H1 (cell line): ENCODE results near the gene COL16A1. TPM values are rescaled to one million over a fixed set of nuclear protein-coding genes. Genes with fewer than 3 reads are reported as not detected.

ENCODE experiments used
- BACH1 ChIP-seq: IDR thresholded peaks from 2 replicates; pipeline ENCODE4 v1.6.1; 2012; ENCODE audit warnings: low read length, improper control_type of control experiment
- SIN3A ChIP-seq, 2 experiments: IDR thresholded peaks in 1 of 2; conservative IDR thresholded peaks in 1 of 2; 2 replicates each; pipeline ENCODE4 v1.6.1; 2011 to 2012; ENCODE audit warnings: low read length in 2 of 2, improper control_type of control experiment in 1 of 2, low read depth in 1 of 2, mild to moderate bottlenecking in 1 of 2
- TAF1 ChIP-seq: IDR thresholded peaks from 2 replicates; pipeline ENCODE4 v1.6.1; 2011; ENCODE audit warnings: mild to moderate bottlenecking, low read depth, low read length
- polyA plus RNA-seq, 7 experiments: library from polyadenylated mRNA; depleted of rRNA in 3 of 7; stranded (reverse) in 5 of 7; unstranded in 2 of 7; fragments of >200 nt in 5 of 7; fragments of 200-250 nt in 2 of 7; gene quantifications; 1 replicate in 5 of 7; 2 replicates in 1 of 7; 4 replicates in 1 of 7; pipeline versions ENCODE4 v1.2.1 to v1.2.3, GENCODE V29; 2011 to 2013; ENCODE audit warnings: missing spikeins in 2 of 7, mixed read lengths in 2 of 7
- total RNA-seq: library from RNA; stranded (reverse); fragmentation: NEBNext Ultra II Directional; extraction: Animal tissue kit (Norgen Biotek cat#: 25700); gene quantifications from 2 replicates; pipeline ENCODE4 v1.2.1, GENCODE V29; 2021

Gene COL16A1
- total and polyA plus RNA-seq, 2 of the 8 experiments (the other 6 are each of a cell fraction or from before 2014, with no cell fraction given): 2.0 to 10.5 TPM

GRCh38 chr1:31657020-31657804 lies 46.6 kb downstream of the COL16A1 start (continued):
- no peak for TF ChIP-seq SIN3A (conservative IDR thresholded peaks at IDR 0.05 in 1 of 2, IDR thresholded peaks at IDR 0.05 in 1 of 2; ENCODE audit: low read depth in 1 of 2, low read length in 2 of 2)
- TF ChIP-seq TAF1: no peak
- no peak for TF ChIP-seq BACH1
